GM21723 (cell line): Measurements from ENCODE around the gene RPS19BP1.

Experiments
- ATAC-seq: cut with Tn5 transposase; IDR thresholded peaks from one replicate; pipeline ENCODE4 v1.9.1; 2021; ENCODE audit warnings: mild to moderate bottlenecking, moderate library complexity; ENCODE audit not compliant: unreplicated experiment

The RPS19BP1 gene

DNA sequence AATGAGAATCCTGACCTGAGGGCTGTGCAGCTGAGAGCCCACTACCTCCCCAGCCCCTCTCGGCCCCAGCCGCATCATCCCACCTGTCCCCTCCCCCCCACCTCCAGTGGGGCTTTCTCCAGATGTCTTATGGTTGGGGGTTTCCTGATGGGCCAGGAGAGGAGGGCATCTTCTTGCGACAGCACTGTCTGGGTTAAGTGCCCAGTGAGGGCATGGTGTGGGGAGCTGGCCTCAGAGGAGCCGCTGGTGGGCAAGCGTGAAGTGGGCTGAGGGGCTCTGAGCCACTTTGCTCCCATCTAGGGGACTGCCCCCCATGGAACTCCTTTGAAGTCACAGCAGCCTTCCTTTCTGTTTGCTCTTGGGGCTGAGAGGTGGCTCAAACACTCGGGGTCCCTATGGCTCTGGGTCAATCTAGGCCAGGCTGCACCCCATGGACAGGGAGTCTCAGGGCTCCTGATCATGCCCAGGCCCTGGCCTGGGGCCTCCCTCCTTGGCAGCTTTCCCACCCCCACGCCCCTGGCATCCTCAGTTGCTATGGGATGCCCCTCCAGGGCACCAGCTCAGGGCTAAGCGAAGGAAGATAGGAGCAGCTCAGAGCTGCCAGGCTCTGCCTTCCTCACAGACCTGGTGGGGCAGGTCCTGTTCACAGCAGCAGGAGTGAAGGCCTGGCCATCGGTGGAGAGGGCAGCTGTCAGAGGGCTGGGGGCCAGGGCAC, 41.4 kb downstream of the RPS19BP1 start:
- ATAC-seq, result no peak

DNA sequence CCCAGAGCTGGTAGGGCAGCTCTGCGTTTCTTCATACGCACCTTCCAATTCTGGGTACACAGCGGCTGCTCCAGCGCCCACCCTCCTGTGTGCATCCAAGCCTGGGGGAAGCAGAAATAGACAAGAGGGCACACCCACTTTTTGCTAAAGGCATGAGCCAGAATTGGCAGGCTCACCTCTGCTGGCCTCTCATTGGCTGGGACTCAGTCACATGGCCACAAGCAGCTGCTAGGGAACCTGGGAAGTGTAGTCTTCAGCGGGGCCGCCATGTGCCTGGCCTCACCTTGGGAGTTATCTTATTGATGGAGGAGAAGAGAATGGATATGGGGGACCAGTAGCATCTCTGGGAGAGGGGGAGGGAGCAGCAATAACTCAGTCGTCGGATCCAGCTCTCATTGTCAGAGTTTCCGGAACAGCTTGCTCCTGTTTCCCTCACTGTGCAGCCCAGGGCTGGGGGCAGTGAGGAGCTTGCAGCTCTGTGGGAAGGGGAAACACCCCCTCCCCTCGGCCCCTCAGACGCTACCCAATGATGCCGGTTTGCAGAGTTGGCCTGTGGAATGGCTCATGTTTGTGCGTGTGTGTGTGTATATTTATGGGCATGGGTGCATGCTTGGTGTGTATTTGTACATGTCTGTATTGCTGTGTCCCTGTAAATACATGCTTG, 42.3 kb downstream of the RPS19BP1 start:
- ATAC-seq, result peak; percentile 90

DNA sequence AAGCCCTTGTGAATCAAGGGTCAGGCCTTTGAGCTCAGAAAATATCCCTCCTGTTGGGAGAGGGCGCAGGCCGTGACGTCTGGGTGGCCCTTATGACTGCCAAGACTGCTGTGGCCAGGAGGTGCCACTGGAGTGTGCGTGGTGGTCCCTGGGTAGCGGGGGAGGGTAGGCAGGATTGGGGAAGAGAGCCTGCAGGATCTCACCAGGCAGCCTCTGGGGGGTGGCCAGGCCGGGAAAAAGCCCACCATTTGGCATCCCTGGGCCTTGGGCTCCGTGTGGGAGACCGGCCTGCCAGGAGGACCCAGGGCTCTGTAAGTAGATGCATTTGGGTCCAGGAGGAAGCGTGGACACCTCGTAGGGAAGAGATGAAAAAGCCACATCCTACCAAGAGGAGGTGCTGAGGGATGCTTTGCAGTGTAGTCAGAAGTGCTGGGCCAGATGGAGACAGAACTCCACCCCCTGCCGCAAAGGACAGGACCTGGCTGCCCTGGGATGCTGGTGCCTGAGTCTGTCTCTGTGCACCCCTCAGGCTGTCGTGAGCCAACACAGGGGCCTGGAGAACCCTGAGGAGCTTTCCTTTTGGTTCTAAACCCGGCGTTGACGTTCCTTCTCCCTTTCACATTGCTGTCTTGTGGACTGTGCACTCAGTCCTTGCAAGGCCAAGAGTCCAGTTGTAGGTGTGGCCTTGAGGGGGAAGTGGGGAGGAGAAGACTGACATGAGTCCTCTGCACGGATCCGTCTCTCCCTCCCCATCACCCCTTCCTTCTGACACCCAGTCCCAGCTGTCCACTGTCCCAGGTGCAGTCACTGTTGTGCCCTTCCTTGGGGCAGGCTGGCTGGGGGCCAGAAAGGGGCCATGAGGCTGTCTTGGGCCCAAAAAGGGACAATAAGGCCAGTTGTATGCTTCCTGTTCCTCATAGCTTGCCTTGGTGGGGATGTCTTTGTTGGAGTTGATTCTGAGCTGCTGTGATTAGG, 43.2 kb downstream of the RPS19BP1 start:
- peak; percentile 8 for ATAC-seq

DNA sequence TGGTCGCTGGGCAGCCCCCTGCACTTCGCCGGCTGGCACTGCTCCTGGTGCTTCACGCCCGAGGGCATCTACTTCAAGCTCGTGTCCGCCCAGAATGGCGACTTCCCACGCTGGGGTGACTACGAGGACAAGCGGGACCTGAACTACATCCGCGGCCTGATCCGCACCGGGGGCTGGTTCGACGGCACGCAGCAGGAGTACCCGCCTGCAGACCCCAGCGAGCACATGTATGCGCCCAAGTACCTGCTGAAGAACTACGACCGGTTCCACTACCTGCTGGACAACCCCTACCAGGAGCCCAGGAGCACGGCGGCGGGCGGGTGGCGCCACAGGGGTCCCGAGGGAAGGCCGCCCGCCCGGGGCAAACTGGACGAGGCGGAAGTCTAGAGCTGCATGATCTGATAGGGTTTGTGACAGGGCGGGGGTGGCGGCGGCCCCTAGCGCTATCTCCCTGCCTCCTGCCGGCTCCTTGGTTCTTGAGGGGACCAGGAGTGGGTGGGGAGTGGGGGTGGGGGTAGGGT, 43.9 kb downstream of the RPS19BP1 start:
- no peak for ATAC-seq

DNA sequence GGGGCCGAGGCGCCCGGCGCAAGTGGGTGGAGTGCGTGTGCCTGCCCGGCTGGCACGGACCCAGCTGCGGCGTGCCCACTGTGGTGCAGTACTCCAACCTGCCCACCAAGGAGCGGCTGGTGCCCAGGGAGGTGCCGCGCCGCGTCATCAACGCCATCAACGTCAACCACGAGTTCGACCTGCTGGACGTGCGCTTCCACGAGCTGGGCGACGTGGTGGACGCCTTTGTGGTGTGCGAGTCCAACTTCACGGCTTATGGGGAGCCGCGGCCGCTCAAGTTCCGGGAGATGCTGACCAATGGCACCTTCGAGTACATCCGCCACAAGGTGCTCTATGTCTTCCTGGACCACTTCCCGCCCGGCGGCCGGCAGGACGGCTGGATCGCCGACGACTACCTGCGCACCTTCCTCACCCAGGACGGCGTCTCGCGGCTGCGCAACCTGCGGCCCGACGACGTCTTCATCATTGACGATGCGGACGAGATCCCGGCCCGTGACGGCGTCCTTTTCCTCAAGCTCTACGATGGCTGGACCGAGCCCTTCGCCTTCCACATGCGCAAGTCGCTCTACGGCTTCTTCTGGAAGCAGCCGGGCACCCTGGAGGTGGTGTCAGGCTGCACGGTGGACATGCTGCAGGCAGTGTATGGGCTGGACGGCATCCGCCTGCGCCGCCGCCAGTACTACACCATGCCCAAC, 44.6 kb downstream of the RPS19BP1 start:
- no peak for ATAC-seq

DNA sequence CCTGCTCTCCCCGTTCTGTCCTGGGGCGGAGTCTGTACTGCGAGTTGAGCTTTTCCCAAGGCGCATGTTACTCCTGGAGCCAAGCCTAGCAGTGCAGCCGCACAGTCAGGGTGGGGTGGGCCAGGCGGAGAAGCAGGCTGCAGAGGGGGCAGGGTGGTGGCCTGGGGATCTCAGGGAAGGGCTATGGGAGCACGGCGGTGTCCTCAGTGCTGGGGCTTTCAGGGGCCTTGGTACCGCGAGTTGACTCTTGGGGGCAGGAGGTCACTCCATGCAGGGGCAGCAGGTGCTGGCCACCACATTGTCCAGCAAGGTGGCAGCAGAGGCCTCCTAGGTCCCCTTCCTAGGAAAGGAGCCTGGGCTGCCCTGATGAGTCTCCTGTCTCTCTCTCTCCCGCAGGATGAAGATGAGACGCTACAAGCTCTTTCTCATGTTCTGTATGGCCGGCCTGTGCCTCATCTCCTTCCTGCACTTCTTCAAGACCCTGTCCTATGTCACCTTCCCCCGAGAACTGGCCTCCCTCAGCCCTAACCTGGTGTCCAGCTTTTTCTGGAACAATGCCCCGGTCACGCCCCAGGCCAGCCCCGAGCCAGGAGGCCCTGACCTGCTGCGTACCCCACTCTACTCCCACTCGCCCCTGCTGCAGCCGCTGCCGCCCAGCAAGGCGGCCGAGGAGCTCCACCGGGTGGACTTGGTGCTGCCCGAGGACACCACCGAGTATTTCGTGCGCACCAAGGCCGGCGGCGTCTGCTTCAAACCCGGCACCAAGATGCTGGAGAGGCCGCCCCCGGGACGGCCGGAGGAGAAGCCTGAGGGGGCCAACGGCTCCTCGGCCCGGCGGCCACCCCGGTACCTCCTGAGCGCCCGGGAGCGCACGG, 45.4 kb downstream of the RPS19BP1 start:
- no peak for ATAC-seq

DNA sequence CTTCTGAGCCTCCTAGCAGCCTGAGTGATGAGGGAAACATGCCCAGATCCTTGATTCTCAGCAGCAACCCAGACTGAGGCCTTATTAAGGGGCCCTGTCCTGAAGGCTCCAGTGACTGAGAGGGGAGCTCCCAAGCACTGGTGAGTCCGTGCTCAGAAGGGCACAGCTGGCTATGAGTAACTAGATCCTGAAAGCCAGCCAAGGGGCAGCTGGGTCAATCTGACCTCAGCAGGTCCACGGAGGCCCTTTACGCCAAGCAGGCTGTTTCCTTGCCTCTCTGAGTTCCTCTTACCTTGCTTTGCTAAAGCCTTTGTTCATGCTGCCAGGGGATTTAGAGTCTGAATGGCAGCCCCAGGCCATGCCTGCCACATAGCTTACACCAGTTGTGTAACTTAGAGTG, 49.8 kb downstream of the RPS19BP1 start:
- no peak for ATAC-seq

DNA sequence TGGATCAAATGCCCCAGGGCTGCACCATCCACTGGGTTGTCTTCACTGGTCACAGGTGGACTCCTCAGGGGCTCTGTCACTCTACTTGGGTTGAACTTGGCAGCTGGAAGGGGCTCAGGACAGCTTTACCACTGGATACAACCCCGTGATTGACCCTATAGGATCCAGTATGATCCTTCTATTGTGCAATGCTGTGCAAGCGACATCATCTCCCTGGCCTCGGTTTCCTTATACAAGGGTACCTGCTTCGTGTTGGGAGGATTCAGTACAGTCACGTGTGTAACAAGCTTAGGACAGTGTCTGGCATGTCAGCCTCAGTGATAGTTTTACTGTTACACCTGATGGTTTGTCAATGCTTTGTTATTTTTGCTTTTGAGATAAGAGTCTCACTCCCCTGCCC, 51.0 kb downstream of the RPS19BP1 start:
- ATAC-seq, result no peak

DNA sequence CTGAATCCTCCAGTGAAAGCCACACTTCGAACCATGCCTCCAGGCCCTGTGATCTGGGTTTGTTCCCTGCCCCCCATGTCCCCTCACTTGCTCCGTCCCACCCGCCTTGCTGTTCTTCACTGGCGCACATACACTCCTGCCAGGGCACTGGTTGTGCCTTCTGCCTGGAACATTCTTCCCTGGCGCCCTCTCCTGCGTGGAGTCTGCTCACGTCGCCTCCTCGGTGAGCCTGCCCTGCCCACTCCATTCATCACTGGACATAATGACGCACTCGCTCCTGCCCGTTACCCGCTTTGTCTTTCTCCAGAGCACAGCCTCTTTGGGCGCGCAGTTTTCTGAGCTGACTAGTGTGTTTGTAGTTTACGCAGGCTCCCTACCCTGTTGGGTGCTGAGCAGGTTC, 51.5 kb downstream of the RPS19BP1 start:
- no peak for ATAC-seq

DNA sequence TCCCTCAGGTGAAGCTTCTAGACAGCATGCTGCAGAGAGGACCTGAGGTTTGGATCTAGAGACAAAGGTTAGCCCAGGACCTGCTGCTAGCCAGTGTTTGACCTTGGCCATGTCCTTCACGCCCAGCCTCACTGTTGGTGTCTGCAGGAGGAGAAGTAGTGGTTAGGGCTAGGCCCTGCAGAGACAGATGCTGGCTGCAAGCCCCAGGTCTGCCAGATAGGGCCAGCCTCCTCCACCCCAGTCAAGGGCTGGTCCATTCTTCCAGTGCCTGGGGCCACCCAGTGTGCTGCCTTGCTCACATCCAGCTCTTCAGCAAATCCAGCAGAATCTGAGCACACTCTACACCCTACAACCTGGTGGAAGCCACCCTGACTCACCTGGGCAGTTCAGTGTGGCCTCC, 52.0 kb downstream of the RPS19BP1 start:
- no peak for ATAC-seq

DNA sequence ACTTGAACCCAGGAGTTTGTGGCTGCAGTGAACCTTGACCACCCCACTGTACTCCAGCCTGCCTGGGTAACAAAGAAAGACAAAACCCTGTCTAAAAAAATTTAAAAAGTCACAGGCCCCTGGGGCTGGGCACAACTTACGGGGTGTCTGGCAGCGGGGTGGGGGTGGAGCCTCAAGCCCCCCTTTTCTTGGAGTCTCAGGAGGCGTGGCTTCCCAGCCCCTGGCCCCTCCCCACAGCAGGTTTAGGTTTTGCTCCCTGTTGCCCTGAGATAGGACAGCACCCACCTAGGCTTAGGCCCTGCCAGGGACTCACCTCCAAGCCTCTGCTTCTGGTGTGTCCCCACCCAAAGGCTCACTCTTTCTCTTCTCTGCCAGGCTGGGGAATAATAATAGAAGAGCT, 53.3 kb downstream of the RPS19BP1 start:
- ATAC-seq, result no peak
